Pons (tissue), 1 donor: ENCODE results near the gene RNF167.

Experiments
- DNase-seq: peaks from one replicate; pipeline ENCODE4 v3.0.0-alpha.2; 2016; ENCODE audit warnings: low spot score

The RNF167 gene

GRCh38 chr17:4980644-4981216 lies 40.7 kb downstream of the RNF167 start:
- peak; percentile 43 for DNase-seq

- DNase-seq, result no peak
Observed at GRCh38 chr17:4982305-4982704, 42.2 kb downstream of the RNF167 start.

GRCh38 chr17:4986403-4986802 lies 46.3 kb downstream of the RNF167 start:
- DNase-seq, result no peak

GRCh38 chr17:4986951-4987766 lies 47.1 kb downstream of the RNF167 start, which contains the start of gene CAMTA2:
TSS of gene CAMTA2 (minus strand) at chr17:4987675. CDS start at chr17:4986222, 1,453 bp downstream.
- peak; percentile 81 for DNase-seq

GRCh38 chr17:4987767-4988567 lies 47.9 kb downstream of the RNF167 start:
- no peak for DNase-seq

- DNase-seq, result no peak
Observed at GRCh38 chr17:4994081-4994595, 54.1 kb downstream of the RNF167 start.
